ENCODE results near the gene UMAD1. TPM values are rescaled to one million over a fixed set of nuclear protein-coding genes. Genes with fewer than 3 reads are reported as not detected.

UMAD1 gene
- total RNA-seq, 1 donor from 2014 or later = 16.4 TPM

DNA sequence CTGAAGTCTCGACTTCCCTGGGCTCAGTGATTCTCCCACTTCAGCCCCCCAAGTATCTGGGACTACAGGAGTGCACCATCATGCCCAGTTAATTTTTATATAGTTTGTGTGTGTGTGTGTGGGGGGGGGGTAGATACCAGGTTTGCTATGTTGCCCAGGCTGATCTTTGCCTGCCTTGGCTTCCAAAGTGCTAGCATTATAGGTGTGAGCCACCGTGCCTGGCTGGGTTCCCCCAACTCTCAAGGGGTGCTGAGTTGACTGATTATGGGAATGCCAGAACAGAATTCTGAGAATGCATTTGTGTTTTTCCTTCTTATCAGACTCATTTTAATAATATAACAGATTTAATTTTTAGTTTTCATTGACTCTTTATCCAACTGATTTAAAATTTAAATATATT is 58.4 kb downstream of the UMAD1 start:
- H3K27ac ChIP-seq (replicated peaks) = peak overlapping the region; percentile 80
- no peaks in the 10 kb centered on the region for H3K9me3 ChIP-seq (replicated peaks)
- intact Hi-C loops (cut with micrococcal nuclease) = no loop called here
- H3K4me3 ChIP-seq = peak overlapping the region; percentile 27
- H3K27me3 ChIP-seq (ENCODE audit: low read depth) = no peaks in the 10 kb centered on the region
- DNase-seq = peak; percentile 20
- TF ChIP-seq, protein P1, sequence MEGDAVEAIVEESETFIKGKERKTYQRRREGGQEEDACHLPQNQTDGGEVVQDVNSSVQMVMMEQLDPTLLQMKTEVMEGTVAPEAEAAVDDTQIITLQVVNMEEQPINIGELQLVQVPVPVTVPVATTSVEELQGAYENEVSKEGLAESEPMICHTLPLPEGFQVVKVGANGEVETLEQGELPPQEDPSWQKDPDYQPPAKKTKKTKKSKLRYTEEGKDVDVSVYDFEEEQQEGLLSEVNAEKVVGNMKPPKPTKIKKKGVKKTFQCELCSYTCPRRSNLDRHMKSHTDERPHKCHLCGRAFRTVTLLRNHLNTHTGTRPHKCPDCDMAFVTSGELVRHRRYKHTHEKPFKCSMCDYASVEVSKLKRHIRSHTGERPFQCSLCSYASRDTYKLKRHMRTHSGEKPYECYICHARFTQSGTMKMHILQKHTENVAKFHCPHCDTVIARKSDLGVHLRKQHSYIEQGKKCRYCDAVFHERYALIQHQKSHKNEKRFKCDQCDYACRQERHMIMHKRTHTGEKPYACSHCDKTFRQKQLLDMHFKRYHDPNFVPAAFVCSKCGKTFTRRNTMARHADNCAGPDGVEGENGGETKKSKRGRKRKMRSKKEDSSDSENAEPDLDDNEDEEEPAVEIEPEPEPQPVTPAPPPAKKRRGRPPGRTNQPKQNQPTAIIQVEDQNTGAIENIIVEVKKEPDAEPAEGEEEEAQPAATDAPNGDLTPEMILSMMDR (IDR thresholded peaks at IDR 0.05; ENCODE audit: borderline replicate concordance) = no peak
- no peaks in the 10 kb centered on the region for H3K36me3 ChIP-seq
- H3K4me1 ChIP-seq = peaks cover 95% of the 10 kb centered on the region

DNA sequence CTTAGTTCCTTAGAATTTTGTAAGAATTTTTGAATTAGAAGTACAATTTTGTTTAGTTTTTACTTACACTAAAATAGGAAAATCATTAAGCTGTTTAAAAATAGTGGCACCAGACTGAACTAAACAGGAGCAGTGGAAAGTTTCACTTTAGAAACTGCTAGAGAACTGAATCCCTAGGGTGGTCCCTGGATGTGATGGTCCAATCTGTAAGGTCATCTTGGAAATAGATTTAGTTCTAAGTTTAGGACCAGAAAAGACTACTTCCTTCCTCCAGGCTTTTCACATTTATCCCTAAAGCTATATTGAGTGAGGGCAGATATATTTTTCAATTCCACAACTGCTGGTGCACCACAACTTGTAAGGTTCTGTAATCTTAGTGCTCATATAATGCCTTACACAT is 58.8 kb downstream of the UMAD1 start:
- Histone ChIP-seq H3K27ac (replicated peaks) (peak overlapping the region; percentile 80), H3K4me1 (peaks cover 91% of the 10 kb centered on the region), H3K9me3 (replicated peaks) (no peaks in the 10 kb centered on the region), H3K4me3 (peak overlapping the region; percentile 27), H3K36me3 (no peaks in the 10 kb centered on the region), H3K27me3 (ENCODE audit: low read depth) (no peaks in the 10 kb centered on the region)
- TF ChIP-seq, protein P1 (IDR thresholded peaks at IDR 0.05; ENCODE audit: borderline replicate concordance) = no peak
- no peak for DNase-seq
- intact Hi-C loops (cut with micrococcal nuclease) = no loop called here

DNA sequence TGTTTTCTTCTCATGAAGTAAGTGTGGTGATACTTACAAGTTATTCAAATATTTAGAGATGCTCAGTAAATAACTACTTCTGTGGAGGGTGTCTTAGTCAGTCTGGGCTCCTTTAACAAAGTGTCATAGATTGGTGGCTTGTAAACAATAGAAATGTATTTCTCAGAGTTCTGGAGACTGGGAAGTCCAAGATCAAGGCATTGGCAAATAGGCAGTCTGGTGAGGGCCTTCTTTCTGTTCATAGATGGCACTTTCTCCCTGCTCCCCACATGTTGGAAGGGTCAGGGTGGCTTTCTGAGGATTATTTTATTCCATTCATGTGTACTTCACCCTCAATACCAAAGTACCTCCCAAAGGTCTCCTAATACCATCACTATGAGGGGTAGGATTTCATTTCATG is 59.4 kb downstream of the UMAD1 start:
- Histone ChIP-seq H3K4me3 (peak overlapping the region; percentile 27), H3K36me3 (no peaks in the 10 kb centered on the region), H3K9me3 (replicated peaks) (no peaks in the 10 kb centered on the region), H3K27ac (replicated peaks) (peak overlapping the region; percentile 80), H3K27me3 (ENCODE audit: low read depth) (no peaks in the 10 kb centered on the region), H3K4me1 (peaks cover 89% of the 10 kb centered on the region)
- intact Hi-C loops (cut with micrococcal nuclease) = no loop called here
- TF ChIP-seq, protein P1 (IDR thresholded peaks at IDR 0.05; ENCODE audit: borderline replicate concordance) = no peak
- no peak for DNase-seq

DNA sequence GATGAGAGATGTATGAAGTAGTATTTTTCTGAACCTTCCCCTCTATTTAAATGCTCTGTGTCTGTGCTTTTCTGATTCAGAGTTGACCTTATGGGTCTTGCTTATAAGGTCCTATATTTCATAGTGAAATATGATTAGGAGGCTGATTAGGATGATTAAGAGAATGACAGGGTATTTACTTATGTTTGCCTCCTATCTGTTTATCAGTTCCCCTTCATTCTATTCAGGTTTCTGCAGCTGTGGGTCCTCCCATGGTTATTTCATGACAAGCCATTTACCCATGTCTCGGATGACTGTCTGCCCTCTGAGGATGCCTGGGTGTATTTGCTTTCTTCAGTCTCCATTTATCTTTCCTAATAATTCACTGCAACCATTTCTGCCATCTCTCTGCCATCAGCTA is 61.0 kb downstream of the UMAD1 start:
- Histone ChIP-seq H3K27me3 (ENCODE audit: low read depth) (no peaks in the 10 kb centered on the region), H3K9me3 (replicated peaks) (no peaks in the 10 kb centered on the region), H3K27ac (replicated peaks) (peak overlapping the region; percentile 80), H3K4me3 (no peak overlapping the region), H3K36me3 (no peaks in the 10 kb centered on the region), H3K4me1 (peaks cover 89% of the 10 kb centered on the region)
- TF ChIP-seq, protein P1 (IDR thresholded peaks at IDR 0.05; ENCODE audit: borderline replicate concordance) = no peak
- no peak for DNase-seq
- intact Hi-C loops (cut with micrococcal nuclease) = no loop called here

DNA sequence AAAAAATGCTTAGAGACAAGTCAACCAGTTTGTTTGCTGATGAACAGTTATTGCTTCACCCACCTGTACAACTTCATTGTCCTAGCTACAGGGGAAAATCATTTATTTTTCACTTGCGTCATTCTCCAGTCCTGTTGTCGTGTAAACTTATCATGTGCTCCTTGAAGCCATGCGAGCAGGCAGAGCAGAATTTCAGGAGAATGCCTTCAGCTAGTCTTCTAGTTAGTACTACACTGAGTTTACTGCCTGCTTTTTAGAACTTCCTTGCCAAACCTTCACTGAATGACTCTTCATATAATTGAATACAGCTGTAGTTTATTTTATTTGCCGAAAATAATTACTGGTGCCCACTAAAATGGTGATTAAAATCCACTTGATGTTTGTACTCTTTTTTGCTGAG is 62.3 kb downstream of the UMAD1 start:
- H3K27me3 ChIP-seq (ENCODE audit: low read depth) = no peaks in the 10 kb centered on the region
- TF ChIP-seq, protein P1 (IDR thresholded peaks at IDR 0.05; ENCODE audit: borderline replicate concordance) = no peak
- no peak for DNase-seq
- intact Hi-C loops (cut with micrococcal nuclease) = no loop called here
- no peak overlapping the region for H3K4me3 ChIP-seq
- peak overlapping the region; percentile 24 for H3K27ac ChIP-seq (replicated peaks)
- H3K4me1 ChIP-seq = peaks cover 89% of the 10 kb centered on the region
- H3K36me3 ChIP-seq = no peaks in the 10 kb centered on the region
- no peaks in the 10 kb centered on the region for H3K9me3 ChIP-seq (replicated peaks)

DNA sequence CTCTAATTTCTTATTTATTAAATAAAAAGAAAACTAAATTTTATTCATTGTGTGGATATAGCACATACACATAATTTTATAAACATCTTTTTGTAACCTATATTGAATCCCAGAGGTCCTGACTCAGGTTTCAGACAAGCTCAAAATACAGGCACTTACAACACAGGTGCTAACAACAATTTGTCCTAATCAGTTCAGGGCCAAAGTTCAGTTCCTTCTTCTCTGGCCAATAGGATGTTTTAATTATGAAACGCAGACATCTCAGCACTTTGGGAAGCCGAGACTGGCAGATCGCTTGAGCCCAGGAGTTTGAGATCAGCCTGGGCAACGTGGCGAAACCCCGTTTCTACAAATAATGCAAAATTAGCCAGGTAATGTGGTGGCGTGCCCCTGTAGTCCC is 62.9 kb downstream of the UMAD1 start:
- peaks cover 89% of the 10 kb centered on the region for H3K4me1 ChIP-seq
- intact Hi-C loops (cut with micrococcal nuclease) = no loop called here
- no peak overlapping the region for H3K27ac ChIP-seq (replicated peaks)
- no peak for DNase-seq
- no peaks in the 10 kb centered on the region for H3K9me3 ChIP-seq (replicated peaks)
- H3K27me3 ChIP-seq (ENCODE audit: low read depth) = no peaks in the 10 kb centered on the region
- TF ChIP-seq, protein P1 (IDR thresholded peaks at IDR 0.05; ENCODE audit: borderline replicate concordance) = no peak
- H3K4me3 ChIP-seq = no peak overlapping the region
- no peaks in the 10 kb centered on the region for H3K36me3 ChIP-seq
